Measurements from ENCODE around the gene LAMA2. TPM values are rescaled to one million over a fixed set of nuclear protein-coding genes. Genes with fewer than 3 reads are reported as not detected.

The LAMA2 gene
- total and polyA plus RNA-seq, 2 of the 13 experiments (the other 11 are each of a cell fraction or from before 2014, with no cell fraction given) = 0.11 to 0.28 TPM

GRCh38 chr6:128882991-128883611, at the start of gene LAMA2 (continued):
- no peak for TF ChIP-seq GRHL1 (CRISPR knock-in tag; conservative IDR thresholded peaks at IDR 0.05)

- in situ Hi-C loops (cut with HindIII; ENCODE audit: extremely low pct_ligation_motif_present, low pct_unique_long_range_greater_than_20kb) = no loop called here
- BruUV-seq (replicated peaks) = no TSS peak
- ATAC-seq (no peak), FAIRE-seq (no peak), DNase-seq (ENCODE audit: low spot score) (no peak)
- no peaks in the 10 kb centered on the region for H3K27me3 ChIP-seq (ENCODE audit: control insufficient read depth in 1 of 2, insufficient read depth in 2 of 2, low read length in 2 of 2)
- no peaks in the 10 kb centered on the region for H3K9me3 ChIP-seq (ENCODE audit: low read length)
- no peaks in the 10 kb centered on the region for H3K79me2 ChIP-seq (ENCODE audit: insufficient read depth, low read length)
- H3K36me3 ChIP-seq (replicated peaks in 1 of 2; ENCODE audit: control insufficient read depth in 1 of 2, insufficient read depth in 2 of 2, low read length in 2 of 2) = no peaks in the 10 kb centered on the region
- POLR2A ChIA-PET = no interaction called here
- CTCF ChIA-PET (ENCODE audit: low intra/inter-chr PET ratio, low total read pairs) = no interaction called here
- no peaks in the 10 kb centered on the region for H3K4me1 ChIP-seq (ENCODE audit: insufficient read depth, low read length)
- WGBS (ENCODE audit: low lambda C conversion rate) = 2% methylated on average over 1 of the region's 1 CpG
- H3K9ac ChIP-seq (ENCODE audit: insufficient read depth, low read depth, low read length) = no peak overlapping the region
- H2AFZ ChIP-seq (ENCODE audit: low read length) = no peak overlapping the region
- H3K4me2 ChIP-seq (ENCODE audit: low read depth, low read length) = no peak overlapping the region
- intact Hi-C loops (cut with micrococcal nuclease; ENCODE audit: unreplicated experiment) = no loop called here
- no peak overlapping the region for H3K27ac ChIP-seq (ENCODE audit: extremely low read length, insufficient read depth, low read length)
- no peaks in the 10 kb centered on the region for H4K20me1 ChIP-seq (ENCODE audit: insufficient read depth, low read length)
- H3K4me3 ChIP-seq (replicated peaks in 1 of 3; ENCODE audit: insufficient read depth in 1 of 3, low read depth in 2 of 3, low read length in 3 of 3) = no peak overlapping the region
- TF ChIP-seq FLYWCH1 (CRISPR knock-in tag; IDR thresholded peaks at IDR 0.05) (no peak), PITX1 (CRISPR knock-in tag; IDR thresholded peaks at IDR 0.05) (no peak), ISX (CRISPR knock-in tag; conservative IDR thresholded peaks at IDR 0.05) (no peak), HNRNPH1 (optimal IDR thresholded peaks at IDR 0.05; ENCODE audit: low read depth, low read length) (no peak), PHF8 (CRISPR knock-in tag; IDR thresholded peaks at IDR 0.05) (no peak), ZNF558 (CRISPR knock-in tag; IDR thresholded peaks at IDR 0.05; ENCODE audit: borderline replicate concordance) (no peak), ZNF136 (CRISPR knock-in tag; IDR thresholded peaks at IDR 0.05; ENCODE audit: low read depth) (no peak), ZNF383 (CRISPR knock-in tag; IDR thresholded peaks at IDR 0.05; ENCODE audit: borderline replicate concordance) (no peak), ATRX (CRISPR knock-in tag; IDR thresholded peaks at IDR 0.05; ENCODE audit: borderline replicate concordance) (no peak), ZNF710 (CRISPR knock-in tag; IDR thresholded peaks at IDR 0.05; ENCODE audit: borderline replicate concordance) (no peak), RAD51 (IDR thresholded peaks at IDR 0.05; ENCODE audit: borderline replicate concordance) (no peak), YEATS4 (CRISPR knock-in tag; IDR thresholded peaks at IDR 0.05; ENCODE audit: borderline replicate concordance) (no peak), ZNF562 (CRISPR knock-in tag; IDR thresholded peaks at IDR 0.05; ENCODE audit: borderline replicate concordance) (no peak), ZBTB4 (CRISPR knock-in tag; IDR thresholded peaks at IDR 0.05; ENCODE audit: borderline replicate concordance) (no peak), ZNF713 (CRISPR knock-in tag; IDR thresholded peaks at IDR 0.05) (no peak), ZFY (CRISPR knock-in tag; IDR thresholded peaks at IDR 0.05) (no peak)
These were observed 46.2 kb upstream of the LAMA2 start for GRCh38 chr6:128836761-128837160.

Data from HepG2 (cell line).